GM12891 (cell line): Measurements from ENCODE around the gene RASGRP3.

Experiments
- DNase-seq: peaks from one replicate; pipeline ENCODE4 v3.0.0; 2011; ENCODE audit warnings: low spot score; ENCODE audit not compliant: insufficient read length
- FAIRE-seq: peaks from 2 replicates; lab custom pipeline; 2011; peaks lifted over from hg19 to GRCh38; lab: Jason Lieb, UNC
- PAX5 ChIP-seq: IDR thresholded peaks from 2 replicates; pipeline ENCODE4 v1.6.1; 2011; ENCODE audit warnings: low read length, moderate library complexity, mild to moderate bottlenecking; ENCODE audit not compliant: insufficient read depth, severe bottlenecking
- POLR2A ChIP-seq: IDR thresholded peaks from 2 replicates; pipeline ENCODE4 v1.6.1; 2011; ENCODE audit warnings: low read depth, low read length, control low read depth
- POLR2AphosphoS5 ChIP-seq: IDR thresholded peaks from 2 replicates; pipeline ENCODE4 v1.6.1; 2011; ENCODE audit warnings: low read depth, low read length, control low read depth
- POU2F2 ChIP-seq: IDR thresholded peaks from 2 replicates; pipeline ENCODE4 v1.6.1; 2011; ENCODE audit warnings: low read depth, mild to moderate bottlenecking, control low read depth, low read length, moderate library complexity
- SPI1 ChIP-seq: IDR thresholded peaks from 2 replicates; pipeline ENCODE4 v1.6.1; 2011; ENCODE audit warnings: low read depth, low read length, control low read depth
- TAF1 ChIP-seq: IDR thresholded peaks from 2 replicates; pipeline ENCODE4 v1.6.1; 2011; ENCODE audit warnings: low read depth, low read length, control low read depth

RASGRP3 gene

GRCh38 chr2:33606622-33607021 is 130.2 kb downstream of the RASGRP3 start:
- TF ChIP-seq TAF1 (no peak), POLR2A (no peak), POLR2AphosphoS5 (no peak), SPI1 (no peak), PAX5 (no peak), POU2F2 (no peak)
- DNase-seq (no peak), FAIRE-seq (no peak)

- FAIRE-seq (no peak), DNase-seq (no peak)
- no peak for TF ChIP-seq POLR2A
- no peak for TF ChIP-seq TAF1
- TF ChIP-seq PAX5 = no peak
- TF ChIP-seq POLR2AphosphoS5 = no peak
- no peak for TF ChIP-seq POU2F2
- TF ChIP-seq SPI1 = no peak
Observed at GRCh38 chr2:33607251-33607721, 130.8 kb downstream of the RASGRP3 start.

- FAIRE-seq = no peak
- no peak for DNase-seq
- TF ChIP-seq PAX5 (no peak), POLR2AphosphoS5 (no peak), SPI1 (no peak), POU2F2 (no peak), POLR2A (no peak), TAF1 (no peak)
Observed at GRCh38 chr2:33607905-33608304, 131.5 kb downstream of the RASGRP3 start.

DNA sequence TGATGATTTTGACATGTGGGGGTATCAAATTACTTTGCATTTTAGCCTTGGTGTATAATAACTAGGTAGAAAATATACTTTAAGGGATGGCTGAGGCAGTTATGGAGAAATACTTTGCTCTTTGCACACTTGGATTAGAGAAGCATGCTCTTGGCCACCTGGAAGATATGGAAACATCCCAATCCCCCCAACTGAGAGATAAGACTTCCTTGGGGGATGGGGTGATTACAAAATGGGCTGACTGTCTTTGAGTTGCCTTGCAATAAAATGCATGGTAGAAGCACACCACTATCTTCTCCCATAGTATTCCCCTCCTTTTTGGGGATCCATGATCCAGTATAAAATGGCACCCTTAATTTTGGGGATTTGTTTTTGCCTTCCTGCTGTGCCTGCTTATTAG is 137.7 kb downstream of the RASGRP3 start:
- DNase-seq (no peak), FAIRE-seq (no peak)
- no peak for TF ChIP-seq POLR2AphosphoS5
- no peak for TF ChIP-seq PAX5
- no peak for TF ChIP-seq TAF1
- no peak for TF ChIP-seq SPI1
- TF ChIP-seq POU2F2 = no peak
- TF ChIP-seq POLR2A = no peak
